ENCODE data around the gene SWT1.

The SWT1 gene

GRCh38 chr1:185295091-185295490, 138.1 kb downstream of the SWT1 start:
- no peak overlapping the region for H3K4me3 ChIP-seq
- no peak for TF ChIP-seq Cebpa-rat (IDR thresholded peaks at IDR 0.05)
- H3K9me3 ChIP-seq = no peaks in the 10 kb centered on the region
- no peak overlapping the region for H3K27ac ChIP-seq
- no peak overlapping the region for H3K9ac ChIP-seq
- H3K4me1 ChIP-seq = no peaks in the 10 kb centered on the region
- H4K20me1 ChIP-seq = peaks cover 25% of the 10 kb centered on the region
- peaks cover 72% of the 10 kb centered on the region for H3K36me3 ChIP-seq
- H3K4me2 ChIP-seq = no peak overlapping the region
- no peaks in the 10 kb centered on the region for H3K27me3 ChIP-seq

- Histone ChIP-seq H3K4me1 (no peaks in the 10 kb centered on the region), H3K36me3 (peaks cover 96% of the 10 kb centered on the region), H3K9me3 (no peaks in the 10 kb centered on the region), H3K4me3 (no peak overlapping the region), H3K27me3 (no peaks in the 10 kb centered on the region), H3K27ac (no peak overlapping the region), H4K20me1 (peaks cover 30% of the 10 kb centered on the region), H3K9ac (no peak overlapping the region), H3K4me2 (no peak overlapping the region)
- TF ChIP-seq Cebpa-rat (IDR thresholded peaks at IDR 0.05) = no peak
Observed at GRCh38 chr1:185297982-185298381, 141.0 kb downstream of the SWT1 start.

GRCh38 chr1:185300152-185300551, 143.2 kb downstream of the SWT1 start:
- Histone ChIP-seq H3K4me2 (no peak overlapping the region), H3K9ac (no peak overlapping the region), H4K20me1 (peaks cover 32% of the 10 kb centered on the region), H3K9me3 (no peaks in the 10 kb centered on the region), H3K4me1 (no peaks in the 10 kb centered on the region), H3K4me3 (no peak overlapping the region), H3K27ac (no peak overlapping the region), H3K36me3 (peaks cover 96% of the 10 kb centered on the region), H3K27me3 (no peaks in the 10 kb centered on the region)
- no peak for TF ChIP-seq Cebpa-rat (IDR thresholded peaks at IDR 0.05)

- H3K36me3 ChIP-seq = peaks cover 98% of the 10 kb centered on the region
- H3K4me2 ChIP-seq = no peak overlapping the region
- no peaks in the 10 kb centered on the region for H3K27me3 ChIP-seq
- no peaks in the 10 kb centered on the region for H3K9me3 ChIP-seq
- H4K20me1 ChIP-seq = peaks cover 59% of the 10 kb centered on the region
- no peak for TF ChIP-seq Cebpa-rat (IDR thresholded peaks at IDR 0.05)
- no peak overlapping the region for H3K9ac ChIP-seq
- no peak overlapping the region for H3K4me3 ChIP-seq
- no peak overlapping the region for H3K27ac ChIP-seq
- H3K4me1 ChIP-seq = no peaks in the 10 kb centered on the region
Observed at GRCh38 chr1:185305419-185305818, 148.5 kb downstream of the SWT1 start.

- Histone ChIP-seq H3K4me3 (no peak overlapping the region), H3K9ac (no peak overlapping the region), H3K9me3 (no peaks in the 10 kb centered on the region), H3K36me3 (peaks cover 90% of the 10 kb centered on the region), H3K27ac (no peak overlapping the region), H3K27me3 (no peaks in the 10 kb centered on the region), H4K20me1 (peaks cover 82% of the 10 kb centered on the region), H3K4me2 (no peak overlapping the region), H3K4me1 (peaks cover 11% of the 10 kb centered on the region)
- TF ChIP-seq Cebpa-rat (IDR thresholded peaks at IDR 0.05) = no peak
Observed at GRCh38 chr1:185308126-185308525, 151.2 kb downstream of the SWT1 start.

- H3K36me3 ChIP-seq = peaks cover 76% of the 10 kb centered on the region
- peaks cover 96% of the 10 kb centered on the region for H4K20me1 ChIP-seq
- H3K4me1 ChIP-seq = peaks cover 26% of the 10 kb centered on the region
- H3K27ac ChIP-seq = no peak overlapping the region
- no peak for TF ChIP-seq Cebpa-rat (IDR thresholded peaks at IDR 0.05)
- H3K27me3 ChIP-seq = no peaks in the 10 kb centered on the region
- H3K4me2 ChIP-seq = no peak overlapping the region
- H3K4me3 ChIP-seq = no peak overlapping the region
- H3K9ac ChIP-seq = no peak overlapping the region
- no peaks in the 10 kb centered on the region for H3K9me3 ChIP-seq
Observed at GRCh38 chr1:185309566-185309965, 152.6 kb downstream of the SWT1 start.

GRCh38 chr1:185311589-185312225, 154.7 kb downstream of the SWT1 start:
- Histone ChIP-seq H3K4me2 (no peak overlapping the region), H4K20me1 (peaks cover 100% of the 10 kb centered on the region), H3K9ac (no peak overlapping the region), H3K27me3 (no peaks in the 10 kb centered on the region), H3K36me3 (peaks cover 54% of the 10 kb centered on the region), H3K4me1 (peaks cover 34% of the 10 kb centered on the region), H3K9me3 (no peaks in the 10 kb centered on the region), H3K4me3 (no peak overlapping the region), H3K27ac (no peak overlapping the region)
- no peak for TF ChIP-seq Cebpa-rat (IDR thresholded peaks at IDR 0.05)

- peaks cover 34% of the 10 kb centered on the region for H3K4me1 ChIP-seq
- H3K27me3 ChIP-seq = no peaks in the 10 kb centered on the region
- H3K36me3 ChIP-seq = peaks cover 46% of the 10 kb centered on the region
- no peak overlapping the region for H3K4me3 ChIP-seq
- no peak overlapping the region for H3K9ac ChIP-seq
- H3K4me2 ChIP-seq = peak overlapping the region; percentile 96; the same call in 1 of the 2 replicates
- peaks cover 92% of the 10 kb centered on the region for H4K20me1 ChIP-seq
- TF ChIP-seq Cebpa-rat (IDR thresholded peaks at IDR 0.05) = no peak
- H3K9me3 ChIP-seq = no peaks in the 10 kb centered on the region
- H3K27ac ChIP-seq = no peak overlapping the region
Observed at GRCh38 chr1:185312361-185313138, 155.6 kb downstream of the SWT1 start.

- peak overlapping the region; percentile 99; the same call in 1 of the 2 replicates for H3K9ac ChIP-seq
- H3K27me3 ChIP-seq = no peaks in the 10 kb centered on the region
- H3K4me1 ChIP-seq = peaks cover 42% of the 10 kb centered on the region
- TF ChIP-seq Cebpa-rat (IDR thresholded peaks at IDR 0.05) = no peak
- peaks cover 27% of the 10 kb centered on the region for H3K36me3 ChIP-seq
- no peaks in the 10 kb centered on the region for H3K9me3 ChIP-seq
- peak overlapping the region; percentile 91 for H3K4me3 ChIP-seq
- peak overlapping the region; percentile 96 for H3K4me2 ChIP-seq
- peaks cover 74% of the 10 kb centered on the region for H4K20me1 ChIP-seq
- no peak overlapping the region for H3K27ac ChIP-seq
Observed at GRCh38 chr1:185314411-185314810, 157.4 kb downstream of the SWT1 start.

- H3K4me1 ChIP-seq = peaks cover 42% of the 10 kb centered on the region
- peaks cover 17% of the 10 kb centered on the region for H3K36me3 ChIP-seq
- H4K20me1 ChIP-seq = peaks cover 62% of the 10 kb centered on the region
- no peak for TF ChIP-seq Cebpa-rat (IDR thresholded peaks at IDR 0.05)
- H3K9me3 ChIP-seq = peaks cover 2% of the 10 kb centered on the region; the same call in 1 of the 2 replicates
- H3K27ac ChIP-seq = peak overlapping the region; percentile 97
- H3K4me2 ChIP-seq = peak overlapping the region; percentile 96
- H3K27me3 ChIP-seq = no peaks in the 10 kb centered on the region
- peak overlapping the region; percentile 91 for H3K4me3 ChIP-seq
- H3K9ac ChIP-seq = peak overlapping the region; percentile 99
Observed at GRCh38 chr1:185315445-185316071, 158.6 kb downstream of the SWT1 start.
